Naive thymus-derived CD4-positive, alpha-beta T cell (primary cell): Measurements from ENCODE around the gene C3AR1. TPM values are rescaled to one million over a fixed set of nuclear protein-coding genes. Genes with fewer than 3 reads are reported as not detected.

Experiments
- ATAC-seq: fragments of 150-1000 bp; cut with Tn5 transposase; 2 replicates; pipeline ENCODE4 v1.10.0; 2021; ENCODE audit warnings: mild to moderate bottlenecking, moderate library complexity
- CTCF ChIA-PET: fragments of 350-600 bp; sonication (Branson Sonifier 250); formaldehyde crosslinking; loops from one replicate; lab custom pipeline; 2021; ENCODE audit warnings: antibody characterized with exemption; lab: Charles Lee
- POLR2A ChIA-PET: fragments of 350-600 bp; sonication (Branson Sonifier 250); formaldehyde crosslinking; loops from one replicate; lab custom pipeline; 2021; ENCODE audit warnings: antibody characterized with exemption, inconsistent platforms; lab: Charles Lee
- DNase-seq, 9 donors: peaks; one replicate each; pipeline versions ENCODE4 v3.0.0 to v3.0.0-alpha.2; 2020 to 2022; ENCODE audit warnings: mixed read lengths in 1 of 9
- H3K27ac ChIP-seq: one replicate; pipeline ENCODE4 v1.7.0; 2013; ENCODE audit warnings: mild to moderate bottlenecking, low read depth, low read length, moderate library complexity
- H3K27me3 ChIP-seq, 2 donors: one replicate each; pipeline ENCODE4 v1.7.0; 2013; ENCODE audit warnings: low read length in 2 of 2, mild to moderate bottlenecking in 2 of 2, moderate library complexity in 2 of 2; ENCODE audit not compliant: control insufficient read depth in 2 of 2, insufficient read depth in 2 of 2
- H3K36me3 ChIP-seq, 3 experiments: 1 replicate in 2 of 3; 2 replicates in 1 of 3; pipeline ENCODE4 v1.7.0; 2013; ENCODE audit warnings: low read length in 3 of 3, mild to moderate bottlenecking in 3 of 3, moderate library complexity in 1 of 3; ENCODE audit not compliant: insufficient read depth in 3 of 3, control insufficient read depth in 2 of 3
- H3K4me1 ChIP-seq, 2 donors: one replicate each; pipeline ENCODE4 v1.7.0; 2013; ENCODE audit warnings: low read length in 2 of 2, mild to moderate bottlenecking in 2 of 2, moderate library complexity in 1 of 2; ENCODE audit not compliant: control insufficient read depth in 2 of 2, insufficient read depth in 2 of 2
- H3K4me3 ChIP-seq: 2 replicates; pipeline ENCODE4 v1.7.0; 2013; ENCODE audit warnings: mild to moderate bottlenecking, low read length
- H3K9me3 ChIP-seq, 3 experiments: 1 replicate in 2 of 3; 2 replicates in 1 of 3; pipeline ENCODE4 v1.7.0; 2013; ENCODE audit warnings: low read length in 3 of 3; ENCODE audit not compliant: control insufficient read depth in 2 of 3
- H3K27ac Mint-ChIP-seq, 9 donors: one replicate each; pipeline ENCODE4 v1.8.0; 2020 to 2022; ENCODE audit warnings: mixed read lengths in 9 of 9, mild to moderate bottlenecking in 8 of 9, moderate library complexity in 5 of 9, inconsistent platforms in 2 of 9
- H3K27me3 Mint-ChIP-seq, 5 donors: one replicate each; pipeline ENCODE4 v1.8.0; 2021 to 2022; ENCODE audit warnings: mixed read lengths in 5 of 5, mild to moderate bottlenecking in 1 of 5
- H3K36me3 Mint-ChIP-seq, 5 donors: one replicate each; pipeline ENCODE4 v1.8.0; 2020 to 2022; ENCODE audit warnings: mixed read lengths in 5 of 5, mild to moderate bottlenecking in 3 of 5, inconsistent platforms in 1 of 5
- H3K4me1 Mint-ChIP-seq, 7 donors: one replicate each; pipeline ENCODE4 v1.8.0; 2020 to 2022; ENCODE audit warnings: mixed read lengths in 7 of 7, mild to moderate bottlenecking in 3 of 7, inconsistent platforms in 1 of 7
- H3K4me3 Mint-ChIP-seq, 10 donors: one replicate each; pipeline ENCODE4 v1.8.0; 2020 to 2022; ENCODE audit warnings: mild to moderate bottlenecking in 10 of 10, mixed read lengths in 10 of 10, moderate library complexity in 6 of 10, inconsistent platforms in 2 of 10
- H3K9me3 Mint-ChIP-seq, 11 donors: one replicate each; pipeline ENCODE4 v1.8.0; 2020 to 2022; ENCODE audit warnings: mixed read lengths in 11 of 11, mild to moderate bottlenecking in 4 of 11, inconsistent platforms in 1 of 11, moderate library complexity in 1 of 11
- intact Hi-C, 2 donors: fragments of 100-400 bp; cut with micrococcal nuclease; formaldehyde crosslinking; loops; one replicate each; pipeline ENCODE4 v1.15.1; 2023
- polyA plus RNA-seq, 2 donors: library from polyadenylated mRNA; unstranded; fragments of 300-500 nt; fragmentation: Illumina TruSeq; gene quantifications; one replicate each; pipeline ENCODE4 v1.2.3, GENCODE V29; 2021
- total RNA-seq, 6 experiments: library from RNA in 5 of 6; stranded (reverse) in 5 of 6; gene quantifications; 1 replicate in 5 of 6; 2 replicates in 1 of 6; pipeline ENCODE4 v1.2.3 and lab custom pipeline; 2021 to 2026

C3AR1 gene
- total and polyA plus RNA-seq, 7 experiments from 2014 or later = 0.54 to 12.7 (median 2.7) TPM

DNA sequence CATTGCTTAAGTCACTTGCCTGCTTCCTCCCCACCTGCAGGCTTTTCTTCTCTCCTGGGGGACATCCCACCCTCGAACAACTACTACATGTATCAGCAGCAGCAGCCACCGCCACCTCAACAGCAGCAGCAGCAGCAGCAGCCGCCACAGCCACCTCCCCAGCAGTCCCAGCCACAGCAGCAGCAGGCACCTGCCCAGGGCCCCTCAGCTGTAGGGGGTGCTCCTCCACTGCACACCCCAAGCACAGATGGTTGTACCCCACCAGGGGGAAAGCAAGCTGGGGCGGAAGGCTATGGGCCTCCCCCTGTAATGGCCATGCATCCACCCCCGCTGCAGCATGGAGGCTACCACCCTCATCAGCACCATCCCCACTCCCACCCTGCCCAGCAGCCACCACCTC is 18.3 kb downstream of the C3AR1 start:
- no peak overlapping the region for H3K27ac ChIP-seq
- ChIA-PET CTCF (interaction anchor here (7.7 kb wide), 1 partner anchor 30 kb away, joined by 158 read pairs; no protein-coding TSS in a partner anchor), POLR2A (interaction anchor here (1.1 to 2.3 kb wide), 2 partner anchors 20 to 30 kb away, joined by 3 to 6 read pairs; no protein-coding TSS in a partner anchor)
- no peak overlapping the region for H3K4me3 Mint-ChIP-seq
- H3K27me3 Mint-ChIP-seq = no peaks in the 10 kb centered on the region
- H3K27ac Mint-ChIP-seq = peak overlapping the region in 1 of 9 donors; percentile 16
- intact Hi-C loops = no loop called here
- no peaks in the 10 kb centered on the region for H3K9me3 ChIP-seq
- H3K36me3 ChIP-seq = peaks cover 9 to 88% (median 24%) of the 10 kb centered on the region in 3 experiments
- H3K36me3 Mint-ChIP-seq = peaks cover 16 to 68% (median 44%) of the 10 kb centered on the region in 5 donors
- peaks cover 9 to 16% (median 15%) of the 10 kb centered on the region in 7 donors for H3K4me1 Mint-ChIP-seq
- no peak overlapping the region for H3K4me3 ChIP-seq
- peaks cover 0 to 2% (median 0%) of the 10 kb centered on the region in 11 donors for H3K9me3 Mint-ChIP-seq
- no peak for DNase-seq
- ATAC-seq = no peak
- H3K27me3 ChIP-seq = no peaks in the 10 kb centered on the region
- no peaks in the 10 kb centered on the region for H3K4me1 ChIP-seq

DNA sequence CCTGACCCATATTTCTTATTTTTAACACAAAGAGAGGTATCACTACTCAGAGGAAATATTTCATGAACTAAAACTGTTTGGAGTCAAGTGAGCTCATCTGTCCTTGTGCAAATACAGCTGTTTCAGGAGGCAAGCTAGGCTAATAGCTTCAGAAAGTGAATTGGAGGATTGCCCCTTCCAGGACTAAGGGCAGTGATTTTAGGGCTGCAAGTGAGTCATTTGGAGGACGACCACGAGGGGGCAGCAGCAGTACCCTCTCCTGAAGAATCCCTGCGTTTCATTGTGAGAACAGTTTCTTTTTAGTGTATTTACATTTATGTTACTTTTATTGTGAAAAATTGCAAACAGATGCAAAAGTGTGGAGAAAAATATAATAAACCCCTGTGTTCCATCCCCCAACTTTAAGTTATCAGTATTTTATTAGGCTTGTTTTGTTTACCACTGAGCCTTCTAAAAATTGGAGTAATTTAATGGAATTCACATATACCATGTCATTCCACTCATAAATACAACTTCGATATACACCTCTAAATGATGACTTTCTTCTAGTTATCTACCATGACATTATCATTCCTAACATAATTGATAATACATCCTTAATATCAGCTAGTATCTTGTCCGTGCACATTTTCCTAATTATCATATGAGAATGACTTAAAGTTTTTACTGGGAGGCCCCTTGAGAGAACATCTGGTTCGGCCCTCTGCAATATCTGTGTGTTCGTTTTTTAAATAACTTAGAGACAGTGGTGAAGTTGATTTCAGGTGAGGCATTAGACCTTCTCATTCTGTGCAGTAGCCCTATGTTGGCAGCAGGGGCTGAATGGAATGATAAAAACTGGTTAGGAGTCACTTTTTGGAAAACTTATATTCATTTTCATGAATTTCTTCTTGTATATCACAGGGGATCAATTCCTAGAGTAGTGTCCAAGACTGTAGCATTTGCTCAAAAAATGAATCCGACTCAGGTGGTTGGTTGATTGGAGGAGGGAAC is 19.9 kb downstream of the C3AR1 start:
- DNase-seq (peak; percentile 60 to 85 (median 76)), ATAC-seq (peak; percentile 96)
- H3K27me3 Mint-ChIP-seq = no peaks in the 10 kb centered on the region
- H3K9me3 ChIP-seq = no peaks in the 10 kb centered on the region
- ChIA-PET CTCF (interaction anchor here (1.0 to 7.7 kb wide), 11 partner anchors 9 to 183 kb away, joined by 3 to 158 read pairs (median 8); partner anchors contain the start of genes C3AR1 and SLC2A3), POLR2A (interaction anchor here (0.8 to 16.4 kb wide), 5 partner anchors 10 to 33 kb away, joined by 4 to 178 read pairs (median 6); partner anchors contain the start of genes FOXJ2 and NECAP1)
- H3K27ac ChIP-seq = no peak overlapping the region
- H3K4me1 ChIP-seq = no peaks in the 10 kb centered on the region
- no peak overlapping the region for H3K4me3 ChIP-seq
- H3K36me3 Mint-ChIP-seq = peaks cover 20 to 69% (median 40%) of the 10 kb centered on the region in 5 donors
- H3K36me3 ChIP-seq = peaks cover 19 to 90% (median 21%) of the 10 kb centered on the region in 3 experiments
- no peaks in the 10 kb centered on the region for H3K27me3 ChIP-seq
- peaks cover 10 to 19% (median 12%) of the 10 kb centered on the region in 7 donors for H3K4me1 Mint-ChIP-seq
- H3K27ac Mint-ChIP-seq = peak overlapping the region in 5 of 9 donors; percentile 57 to 80 (median 63)
- intact Hi-C loops = loop anchor here (1.0 kb wide), 5 partner anchors 14 to 186 kb away; partner anchors contain the start of genes C3AR1 (in 1 of the 2) and FOXJ2 (in 1 of the 2)
- no peak overlapping the region for H3K4me3 Mint-ChIP-seq
- H3K9me3 Mint-ChIP-seq = peaks cover 0 to 2% (median 0%) of the 10 kb centered on the region in 11 donors

DNA sequence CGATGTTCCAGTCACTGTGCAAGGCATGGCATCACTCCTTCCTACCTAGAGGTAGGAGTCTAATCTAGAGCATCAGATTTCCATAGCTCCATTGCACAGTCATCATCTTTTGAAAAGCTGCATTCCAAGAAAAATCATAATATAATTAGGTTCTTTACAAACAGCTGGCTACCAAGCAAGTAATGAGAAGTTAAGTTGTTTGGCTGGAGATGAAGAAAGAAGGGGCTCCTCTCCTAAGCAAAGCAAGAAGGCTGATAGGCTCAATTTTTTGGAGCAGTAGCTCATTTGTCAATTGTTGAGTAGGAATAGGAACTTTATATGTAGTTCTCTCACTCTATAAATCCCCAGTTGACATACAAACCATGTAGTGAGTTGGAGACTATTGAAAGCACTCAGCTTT is 25.4 kb downstream of the C3AR1 start:
- Mint-ChIP-seq H3K27me3 (no peaks in the 10 kb centered on the region), H3K9me3 (no peaks in the 10 kb centered on the region), H3K4me3 (no peak overlapping the region), H3K4me1 (peaks cover 38 to 47% (median 44%) of the 10 kb centered on the region in 7 donors), H3K36me3 (peaks cover 11 to 35% (median 23%) of the 10 kb centered on the region in 5 donors), H3K27ac (peak overlapping the region in 1 of 9 donors; percentile 17)
- ATAC-seq (no peak), DNase-seq (no peak)
- CTCF ChIA-PET = interaction anchor here (0.6 to 1.2 kb wide), 4 partner anchors 10 to 47 kb away, joined by 3 to 11 read pairs (median 4); no protein-coding TSS in a partner anchor
- intact Hi-C loops = no loop called here
- H3K9me3 ChIP-seq = no peaks in the 10 kb centered on the region
- H3K27me3 ChIP-seq = no peaks in the 10 kb centered on the region
- H3K36me3 ChIP-seq = peaks cover 5 to 63% (median 23%) of the 10 kb centered on the region in 3 experiments
- no peak overlapping the region for H3K27ac ChIP-seq
- no peak overlapping the region for H3K4me3 ChIP-seq
- peaks cover 22 to 37% of the 10 kb centered on the region in 2 donors for H3K4me1 ChIP-seq
- POLR2A ChIA-PET = interaction anchor here (0.7 to 16.4 kb wide), 4 partner anchors 13 to 46 kb away, joined by 3 to 178 read pairs (median 6); partner anchors contain the start of gene NECAP1

DNA sequence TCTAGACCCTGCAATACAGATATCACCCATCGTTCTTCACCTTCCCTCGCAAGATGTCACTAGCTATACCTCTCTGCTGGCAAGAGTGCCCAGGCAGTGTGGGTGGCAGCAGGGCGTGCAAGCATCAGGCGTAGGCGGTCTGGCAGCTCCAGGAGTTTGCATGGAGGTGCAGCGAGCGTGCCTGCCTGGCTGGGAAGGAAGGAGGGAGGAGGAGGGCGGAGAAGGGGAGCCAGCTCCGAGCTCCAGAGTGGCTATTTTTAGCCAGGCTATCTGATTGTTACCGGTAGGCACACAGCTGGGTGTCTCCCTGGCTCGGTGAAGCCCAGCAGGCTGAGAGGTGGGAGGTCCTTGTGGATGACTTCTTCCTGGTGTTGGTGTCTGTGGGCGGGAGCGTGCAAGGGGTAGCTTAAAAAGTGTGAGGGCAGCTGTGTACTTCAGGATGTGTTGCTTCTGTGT is 27.5 kb downstream of the C3AR1 start:
- Histone ChIP-seq H3K4me1 (peaks cover 43 to 58% of the 10 kb centered on the region in 2 donors), H3K27ac (peak overlapping the region; percentile 62), H3K36me3 (peaks cover under 1 to 43% (median 21%) of the 10 kb centered on the region in 3 experiments), H3K27me3 (no peaks in the 10 kb centered on the region), H3K4me3 (peak overlapping the region; percentile 42), H3K9me3 (no peaks in the 10 kb centered on the region)
- intact Hi-C loops = loop anchor here in 1 of 2 donors (2.0 kb wide), 1 partner anchor 14 kb away; no protein-coding TSS in a partner anchor
- peaks cover 4 to 24% (median 14%) of the 10 kb centered on the region in 5 donors for H3K36me3 Mint-ChIP-seq
- ATAC-seq = peak; percentile 74
- H3K4me1 Mint-ChIP-seq = peaks cover 56 to 68% (median 62%) of the 10 kb centered on the region in 7 donors
- DNase-seq = peak in 2 of 9 donors; percentile 20 to 22
- POLR2A ChIA-PET = interaction anchor here (0.7 to 16.4 kb wide), 10 partner anchors 11 to 106 kb away, joined by 3 to 178 read pairs (median 6); partner anchors contain the start of genes NECAP1 and SLC2A3
- H3K9me3 Mint-ChIP-seq = no peaks in the 10 kb centered on the region
- no peaks in the 10 kb centered on the region for H3K27me3 Mint-ChIP-seq
- peak overlapping the region; percentile 2 to 95 (median 60) for H3K27ac Mint-ChIP-seq
- CTCF ChIA-PET = interaction anchor here (0.6 to 2.7 kb wide), 4 partner anchors 10 to 103 kb away, joined by 3 to 14 read pairs (median 6); partner anchors contain the start of gene SLC2A3
- H3K4me3 Mint-ChIP-seq = peak overlapping the region; percentile 67 to 90 (median 76)

DNA sequence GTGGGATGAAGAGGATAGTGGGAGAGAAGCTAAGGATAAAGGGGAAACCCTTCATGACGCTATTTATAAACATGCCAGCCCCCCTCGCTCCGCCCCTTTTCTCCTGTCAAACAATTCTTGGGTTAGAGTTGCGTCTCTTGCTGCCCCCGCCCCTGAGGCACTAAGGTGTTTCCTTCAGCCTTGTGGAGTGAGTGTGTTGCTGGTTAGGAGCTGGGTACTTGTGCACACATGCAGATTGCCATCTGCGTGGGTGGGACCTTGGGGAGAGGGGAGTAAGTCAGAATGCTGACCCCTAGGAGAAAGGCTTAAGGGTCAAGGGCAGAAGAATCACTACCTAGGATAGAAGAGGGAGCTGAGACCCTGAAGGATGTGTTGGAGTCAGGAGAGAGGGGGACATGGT is 28.2 kb downstream of the C3AR1 start:
- H3K27me3 Mint-ChIP-seq = no peaks in the 10 kb centered on the region
- Histone ChIP-seq H3K4me1 (peaks cover 49 to 60% of the 10 kb centered on the region in 2 donors), H3K27ac (peak overlapping the region; percentile 62), H3K9me3 (no peaks in the 10 kb centered on the region), H3K27me3 (no peaks in the 10 kb centered on the region), H3K4me3 (peak overlapping the region; percentile 42), H3K36me3 (peaks cover 0 to 38% (median 17%) of the 10 kb centered on the region in 3 experiments)
- CTCF ChIA-PET = interaction anchor here (1.0 to 2.7 kb wide), 5 partner anchors 8 to 102 kb away, joined by 4 to 14 read pairs (median 10); partner anchors contain the start of gene SLC2A3
- peaks cover 4 to 18% (median 9%) of the 10 kb centered on the region in 5 donors for H3K36me3 Mint-ChIP-seq
- no peak for DNase-seq
- H3K27ac Mint-ChIP-seq = peak overlapping the region in 8 of 9 donors; percentile 12 to 95 (median 70)
- ATAC-seq = no peak
- H3K4me1 Mint-ChIP-seq = peaks cover 62 to 75% (median 65%) of the 10 kb centered on the region in 7 donors
- peak overlapping the region; percentile 67 to 90 (median 76) for H3K4me3 Mint-ChIP-seq
- H3K9me3 Mint-ChIP-seq = no peaks in the 10 kb centered on the region
- POLR2A ChIA-PET = interaction anchor here (1.1 to 16.4 kb wide), 9 partner anchors 10 to 105 kb away, joined by 3 to 178 read pairs (median 6); partner anchors contain the start of gene NECAP1
- intact Hi-C loops = loop anchor here in 1 of 2 donors (2.0 kb wide), 1 partner anchor 13 kb away; no protein-coding TSS in a partner anchor
